Activated gamma-delta T cell treated with Interleukin-2 at 50 U/mL for 16 hours (primary cell): ENCODE data around the gene ADAM10.

Source experiments
- DNase-seq: peaks from one replicate; pipeline ENCODE4 v3.0.0-alpha.2; 2020

The ADAM10 gene

DNA sequence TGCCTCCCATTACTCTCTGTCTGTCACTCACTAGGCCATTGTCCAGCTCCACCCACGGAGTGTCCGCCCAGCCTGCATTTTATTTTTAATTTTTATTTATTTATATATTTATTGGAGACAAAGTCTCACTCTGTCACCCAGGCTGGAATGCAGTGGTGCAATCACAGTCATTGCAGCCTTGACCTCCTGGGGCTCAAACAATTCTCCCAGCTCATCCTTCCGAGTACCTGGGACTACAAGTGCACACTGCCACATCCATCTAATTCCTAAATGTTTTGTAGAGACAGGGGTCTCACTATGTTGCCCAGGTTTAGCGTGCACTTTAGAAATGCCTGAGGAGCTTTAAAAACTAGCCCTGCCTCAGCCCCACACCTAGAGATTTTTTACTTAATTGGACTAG is 176.2 kb downstream of the ADAM10 start:
- no peak for DNase-seq

DNA sequence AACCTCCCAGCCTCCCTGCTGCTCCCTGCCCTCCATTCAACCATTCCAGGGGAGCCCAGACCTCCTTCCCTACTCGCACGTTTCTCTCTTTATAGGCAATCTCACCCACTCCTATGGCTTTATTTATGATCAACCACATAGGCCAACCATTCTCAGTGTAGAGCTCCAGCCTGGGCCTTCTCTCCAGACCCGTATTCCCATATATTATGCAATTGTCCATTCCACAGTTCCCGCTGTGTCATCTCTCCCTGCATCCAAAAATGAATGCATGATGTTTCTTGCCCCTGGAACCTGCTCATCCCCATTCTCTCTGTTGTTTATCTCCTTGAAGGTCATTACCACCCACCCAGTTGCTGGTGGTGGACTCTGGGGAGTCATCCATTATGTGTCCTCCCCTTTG is 177.0 kb downstream of the ADAM10 start:
- no peak for DNase-seq

DNA sequence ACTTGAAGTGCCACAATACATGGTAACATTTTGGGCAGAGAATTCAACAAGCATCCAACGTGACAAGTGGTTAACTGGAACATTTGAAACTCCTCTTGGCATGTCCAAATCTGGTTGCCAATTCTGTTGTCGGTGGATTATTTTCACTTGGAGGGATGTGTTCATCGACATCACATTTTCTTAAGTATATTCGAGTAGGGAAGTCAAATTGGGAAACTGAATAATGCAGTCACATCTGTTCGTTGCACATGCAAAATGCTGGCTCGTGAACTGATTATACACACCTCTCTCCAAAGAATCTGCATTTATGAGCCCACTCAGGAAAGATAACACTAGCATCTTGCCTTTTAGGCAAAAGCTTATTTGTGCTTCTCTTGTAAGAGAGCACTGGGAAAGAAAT is 178.0 kb downstream of the ADAM10 start:
- DNase-seq: no peak

DNA sequence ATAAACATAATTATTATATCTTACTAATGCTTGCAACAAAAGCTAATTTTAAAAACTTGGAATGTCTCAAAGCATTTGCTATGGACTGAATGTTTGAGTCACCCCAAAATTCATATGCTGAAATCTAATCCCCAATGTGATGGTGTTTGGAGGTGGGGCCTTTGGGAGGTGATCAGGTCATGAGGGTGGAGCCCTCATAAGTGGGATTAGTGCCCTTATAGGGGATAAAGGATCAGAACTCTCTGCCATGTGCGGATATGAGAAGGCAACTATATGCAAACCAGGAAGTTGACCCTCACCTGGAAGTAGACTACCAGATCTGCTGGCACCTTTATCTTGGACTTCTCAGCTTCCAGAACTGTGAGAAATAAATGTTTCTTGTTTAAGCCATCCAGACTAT is 180.1 kb downstream of the ADAM10 start:
- no peak for DNase-seq

DNA sequence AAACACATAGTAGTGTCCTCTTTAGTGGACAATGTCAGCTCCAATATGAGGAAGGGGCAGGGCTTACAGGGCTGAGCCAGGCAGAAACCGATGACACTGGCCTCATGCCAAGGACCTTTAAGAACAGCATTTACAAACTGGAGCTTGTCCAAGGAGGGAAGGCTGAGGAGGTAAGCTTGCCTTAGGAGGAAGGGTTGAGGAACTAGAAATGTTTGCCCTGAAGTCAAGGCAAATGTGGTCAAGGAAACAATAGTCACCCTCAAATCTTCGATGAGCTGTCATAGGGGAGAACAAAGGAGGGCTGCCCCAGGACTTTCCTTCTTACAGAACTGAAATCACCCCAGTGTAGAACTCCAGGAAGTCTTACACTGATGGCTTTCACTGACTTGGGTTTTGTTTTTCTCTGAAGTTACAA is 181.3 kb downstream of the ADAM10 start:
- DNase-seq: no peak

DNA sequence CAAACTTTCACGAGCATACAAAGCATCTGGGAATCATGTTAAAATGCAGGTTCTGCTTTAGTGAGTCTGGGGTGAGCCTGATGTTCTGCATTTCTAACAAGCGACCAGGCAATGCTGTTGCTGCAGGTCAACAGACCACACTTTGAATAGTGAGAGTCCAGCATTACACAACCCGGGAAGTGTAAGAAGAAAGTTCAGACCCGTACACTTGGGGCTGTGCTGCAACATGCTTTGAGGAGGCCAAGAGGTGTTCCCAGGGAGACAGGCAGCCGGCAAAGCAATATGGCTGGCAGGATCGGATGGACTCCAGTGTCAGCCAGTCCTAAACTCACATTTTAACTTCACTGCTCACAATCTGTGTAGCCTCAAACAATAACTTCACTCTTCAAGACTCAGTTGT is 183.5 kb downstream of the ADAM10 start:
- DNase-seq: no peak

DNA sequence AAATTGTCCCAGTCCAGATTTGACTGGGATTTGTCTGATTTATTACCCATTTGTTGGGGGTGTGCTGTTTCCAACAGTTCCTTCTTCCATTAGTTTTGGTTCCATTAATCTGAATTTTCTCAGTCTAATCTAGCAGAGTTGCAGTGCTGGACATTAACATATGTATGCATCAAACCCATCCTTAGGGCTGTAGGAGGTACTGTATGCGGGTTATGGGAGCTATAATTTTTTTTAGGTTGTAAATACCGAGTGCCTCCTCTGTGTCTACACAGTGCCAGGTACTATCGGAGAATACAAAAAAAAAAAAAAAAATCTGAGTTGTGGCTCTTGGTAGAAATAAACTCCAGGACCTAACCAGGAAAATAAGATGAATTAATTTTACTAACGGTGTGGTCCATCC is 183.9 kb downstream of the ADAM10 start:
- DNase-seq: no peak

DNA sequence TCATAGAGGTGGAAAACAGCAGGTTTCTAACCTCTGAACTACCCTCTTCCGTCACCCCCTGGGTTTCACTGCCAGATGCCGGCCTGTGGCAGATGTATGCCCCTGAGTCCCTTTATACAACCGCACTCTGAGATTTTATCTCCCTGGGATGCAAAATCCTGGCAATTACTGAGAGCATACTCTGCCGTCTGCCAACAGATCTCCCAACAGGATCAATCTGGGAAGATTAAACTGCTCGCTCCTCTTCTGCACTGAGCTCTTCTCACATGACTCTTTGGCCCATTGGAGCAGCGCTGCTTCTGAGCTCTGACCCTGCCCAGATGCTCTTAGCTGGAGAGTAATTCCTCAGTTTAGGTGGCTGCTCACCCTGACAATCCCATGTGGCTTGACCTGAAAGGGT is 184.5 kb downstream of the ADAM10 start:
- no peak for DNase-seq

DNA sequence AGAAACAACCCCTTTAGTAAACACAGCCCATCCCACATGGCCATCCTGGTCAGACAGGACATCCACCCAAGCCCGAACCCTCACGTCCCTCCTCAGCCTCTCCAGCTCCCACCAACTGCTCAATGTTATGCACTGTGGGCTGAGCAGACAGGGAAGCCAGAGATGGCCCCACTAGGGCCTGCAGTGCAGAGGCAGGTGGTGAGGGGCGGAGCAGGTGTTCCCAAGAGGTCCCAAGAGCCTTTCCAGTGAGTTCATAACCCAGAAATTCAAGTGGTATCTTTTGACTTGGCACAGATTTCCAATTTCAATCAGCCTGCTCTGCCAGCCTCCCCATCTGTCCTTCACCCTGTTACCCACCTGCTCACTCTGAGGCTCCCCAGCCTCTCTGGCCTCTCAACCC is 187.4 kb downstream of the ADAM10 start:
- no peak for DNase-seq

DNA sequence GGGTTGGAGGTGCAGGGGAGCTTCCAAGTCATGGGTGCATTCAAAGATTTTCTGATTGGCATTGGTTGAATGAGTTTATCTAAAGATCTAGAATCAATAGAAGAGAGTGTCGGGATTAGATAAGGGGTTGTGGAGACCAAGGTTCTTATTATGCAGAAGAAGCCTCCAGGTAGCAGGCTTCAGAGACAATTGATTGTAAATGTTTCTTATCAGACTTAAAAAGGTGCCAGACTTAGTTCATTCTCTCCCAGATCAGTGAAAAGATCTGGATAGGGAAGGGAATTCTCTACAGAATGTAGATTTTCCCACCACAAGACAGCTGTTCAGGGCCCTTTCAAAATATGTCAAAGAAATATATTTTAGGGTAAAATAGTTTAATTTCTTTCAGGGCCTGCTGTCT is 188.2 kb downstream of the ADAM10 start:
- DNase-seq: no peak

DNA sequence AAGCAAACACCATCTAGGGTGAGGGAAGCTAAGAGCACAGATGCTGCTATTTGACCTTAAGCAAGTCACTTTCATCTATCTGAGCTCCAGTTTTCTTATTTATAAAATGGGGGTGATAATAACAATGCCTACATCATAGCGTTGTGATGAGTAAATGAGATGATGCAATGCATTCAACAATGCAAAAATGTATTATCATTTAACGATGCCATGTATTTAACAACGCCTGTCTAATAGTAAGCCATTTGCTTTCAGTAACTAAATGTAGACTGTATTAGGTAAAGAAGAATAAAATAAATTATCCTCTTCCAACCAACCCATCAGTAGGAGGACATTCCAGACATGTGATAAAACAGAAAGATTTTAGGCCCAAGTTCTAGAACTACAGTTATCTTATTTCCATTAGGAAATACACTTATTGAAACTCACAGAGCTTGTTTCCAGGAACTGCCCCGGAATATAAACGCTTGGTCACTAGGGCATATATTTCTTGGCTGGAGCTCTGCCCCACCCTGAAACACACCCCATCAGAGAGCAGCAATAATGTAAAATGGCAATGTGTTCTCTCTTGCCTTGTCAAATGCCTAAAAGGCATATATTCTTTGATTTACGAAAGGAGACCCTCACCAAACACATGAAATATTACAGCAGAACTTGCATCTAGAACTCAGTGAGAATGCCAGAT is 189.5 kb downstream of the ADAM10 start:
- no peak for DNase-seq

DNA sequence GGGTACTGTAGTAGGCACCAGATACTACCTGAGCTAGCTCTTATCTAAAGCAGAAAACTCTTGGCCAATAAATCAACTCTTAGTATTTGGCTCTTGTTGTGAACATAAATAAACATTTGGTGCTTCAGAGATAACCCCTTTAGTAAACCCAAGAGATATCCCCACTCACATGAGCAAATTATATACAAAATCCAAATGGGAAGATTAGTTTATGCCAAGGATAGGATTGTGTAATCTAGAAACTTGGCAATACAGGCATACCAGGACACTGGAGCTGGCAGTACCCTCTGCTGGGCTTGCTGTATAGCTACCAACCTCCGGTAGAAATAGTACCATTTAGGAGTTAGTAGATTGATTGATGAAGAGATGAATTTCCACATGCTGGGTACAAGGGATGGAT is 190.7 kb downstream of the ADAM10 start:
- no peak for DNase-seq

DNA sequence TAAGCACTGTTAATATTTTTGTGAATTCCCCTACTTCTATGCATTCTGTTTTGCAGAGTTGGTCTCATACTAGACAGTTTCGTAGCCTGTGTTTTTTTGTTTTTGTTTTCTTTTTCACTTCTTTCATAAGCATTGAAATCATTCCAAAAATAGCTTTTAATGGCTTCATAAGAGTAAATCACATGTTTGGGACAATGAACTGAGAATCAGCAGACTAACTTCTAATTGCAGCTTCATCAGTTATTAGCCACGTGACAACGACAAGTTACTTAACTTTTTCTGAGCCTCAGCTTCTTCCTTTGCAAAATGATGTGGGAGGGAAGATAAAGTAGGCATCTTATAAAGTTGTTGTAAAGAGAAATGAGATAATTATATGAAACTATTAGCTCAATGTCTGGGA is 193.0 kb downstream of the ADAM10 start:
- DNase-seq: no peak

DNA sequence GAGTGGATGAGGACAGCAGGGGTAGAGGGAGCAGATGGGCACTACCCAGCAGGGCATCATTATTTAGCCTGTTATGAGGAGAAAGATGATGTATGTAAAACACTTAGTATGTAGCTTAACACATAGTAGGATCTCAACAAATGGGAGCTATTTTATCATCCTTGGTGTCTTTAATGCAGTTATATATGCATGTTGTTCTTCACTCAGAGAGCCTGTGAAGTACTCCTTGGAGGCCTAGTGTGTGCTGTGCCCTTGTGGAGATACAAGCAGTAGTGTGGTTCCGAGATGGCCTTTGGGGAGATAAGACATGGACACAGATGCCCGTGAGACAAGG is 193.5 kb downstream of the ADAM10 start:
- no peak for DNase-seq

DNA sequence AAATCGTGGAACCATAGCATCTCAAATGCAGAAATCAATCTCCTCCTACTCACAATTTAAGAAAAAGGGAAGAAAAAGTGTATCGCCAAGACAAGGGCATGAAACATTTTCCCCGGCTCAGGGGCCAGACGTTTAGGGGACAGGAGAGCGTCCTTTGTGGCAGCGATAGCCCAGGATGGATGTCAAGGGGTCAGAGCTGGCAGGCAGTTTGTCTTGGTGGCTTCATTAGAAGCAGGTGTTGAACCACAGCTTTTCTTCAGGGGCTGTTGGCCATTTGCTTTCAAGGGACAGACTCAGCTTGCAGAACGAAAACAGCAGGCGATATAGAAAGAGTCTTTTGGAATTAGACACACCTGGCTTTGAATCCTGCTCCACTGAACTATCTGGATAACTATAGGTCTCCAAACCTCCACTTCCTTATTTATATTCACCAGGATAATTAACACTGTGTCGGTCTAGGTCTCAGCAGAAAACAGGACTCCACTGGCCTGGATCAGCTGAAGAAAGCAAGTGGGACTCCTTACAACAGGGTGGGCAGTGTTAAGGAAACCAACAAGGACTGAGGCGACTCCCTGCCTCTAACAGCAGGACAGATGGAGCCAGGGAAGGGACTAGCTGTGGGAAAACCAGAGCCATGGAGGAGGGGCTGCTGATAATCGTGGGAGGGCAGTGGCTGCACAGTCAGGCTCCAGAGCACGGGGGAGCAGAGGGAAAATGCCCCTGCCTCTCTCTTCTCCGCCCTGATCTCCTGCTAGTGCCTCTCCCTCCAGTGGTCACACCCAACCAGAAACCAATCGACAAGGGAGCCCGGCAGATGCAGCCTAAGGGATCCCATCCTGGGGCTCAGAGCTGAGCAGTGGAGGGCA is 194.1 kb downstream of the ADAM10 start:
- DNase-seq: no peak

DNA sequence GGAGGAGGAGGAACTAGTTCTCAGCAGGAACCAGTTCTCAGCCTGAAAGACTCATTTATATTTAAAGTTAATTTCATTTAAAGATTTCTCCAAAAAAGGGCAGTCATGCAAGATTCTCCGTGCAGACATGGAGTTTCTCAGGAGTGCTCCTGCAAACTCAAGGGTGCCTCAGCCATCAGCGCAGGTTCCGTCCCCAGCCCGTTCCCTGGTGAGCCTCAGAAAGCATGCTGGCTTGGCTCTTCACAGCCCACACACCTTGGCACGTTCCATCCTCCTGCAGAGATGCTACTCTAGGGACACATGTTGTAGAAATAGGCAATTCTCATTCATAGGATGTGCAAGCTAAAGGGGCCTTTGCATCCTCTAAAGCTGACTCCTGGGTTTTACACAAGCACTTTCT is 194.7 kb downstream of the ADAM10 start:
- no peak for DNase-seq

DNA sequence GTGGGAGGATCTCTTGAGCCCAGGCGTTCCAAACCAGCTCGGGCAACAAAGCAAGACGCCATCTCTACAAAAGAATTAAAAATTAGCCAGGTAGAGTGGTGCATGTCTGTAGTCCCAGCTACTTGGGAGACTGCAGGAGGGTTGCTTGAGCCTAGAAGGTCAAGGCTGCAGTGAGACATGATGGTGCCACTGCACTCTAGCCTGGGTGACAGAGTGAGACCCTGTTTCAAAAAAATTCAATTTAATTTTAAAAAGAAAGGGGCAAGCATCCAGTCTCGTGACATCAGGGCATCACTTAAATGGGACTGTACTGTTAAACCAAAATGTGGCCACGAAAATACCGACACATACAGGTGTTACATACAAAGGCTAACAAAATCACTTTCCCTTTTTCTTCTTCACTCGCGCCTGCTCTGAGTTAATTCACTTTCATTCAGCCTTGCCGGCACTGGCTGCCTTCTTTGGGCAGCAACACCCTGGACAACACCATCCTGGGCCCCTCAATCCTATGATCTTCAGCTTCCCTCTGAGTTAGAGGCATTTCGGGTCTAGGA is 196.1 kb downstream of the ADAM10 start:
- DNase-seq: no peak

DNA sequence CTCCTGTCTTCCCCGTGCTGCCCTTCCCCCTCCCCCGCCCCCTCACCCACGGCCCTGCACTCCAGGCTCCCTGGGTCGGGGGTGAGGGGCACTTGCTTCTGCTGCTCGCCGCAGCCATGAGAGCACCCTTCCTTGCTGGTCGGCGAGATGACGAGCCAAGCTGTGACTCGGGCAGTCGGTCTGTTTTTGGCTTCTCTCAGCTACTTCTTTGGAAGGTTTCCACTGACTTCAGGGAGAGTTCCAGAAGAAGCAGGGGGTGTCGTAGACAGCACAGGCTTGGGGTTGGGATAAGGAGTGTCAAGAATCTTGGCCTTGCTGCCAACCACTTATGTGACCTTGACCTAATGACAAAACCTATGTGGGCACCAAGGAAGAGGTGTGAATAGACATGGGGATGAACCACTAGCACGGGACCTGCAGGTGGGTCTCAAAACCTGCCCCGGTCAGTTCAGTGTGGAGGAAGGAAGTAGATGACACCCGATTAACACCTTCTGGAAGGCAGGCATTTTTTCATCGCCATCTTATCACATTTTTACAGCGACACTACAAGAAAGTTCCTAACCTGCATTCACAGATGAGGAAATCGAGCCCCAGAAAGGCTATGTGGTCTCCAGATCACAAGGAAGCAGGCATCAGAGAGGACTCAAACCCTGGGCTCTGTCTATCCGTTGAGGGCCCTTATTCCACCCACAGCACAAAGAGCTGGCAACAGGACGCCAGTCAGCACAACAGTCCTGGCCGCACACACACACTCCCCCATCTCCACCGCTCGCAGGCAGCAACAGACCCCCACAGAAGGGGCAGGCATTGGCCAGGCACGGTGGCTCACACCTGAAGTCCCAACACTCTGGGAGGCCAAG is 196.8 kb downstream of the ADAM10 start:
- DNase-seq: no peak

DNA sequence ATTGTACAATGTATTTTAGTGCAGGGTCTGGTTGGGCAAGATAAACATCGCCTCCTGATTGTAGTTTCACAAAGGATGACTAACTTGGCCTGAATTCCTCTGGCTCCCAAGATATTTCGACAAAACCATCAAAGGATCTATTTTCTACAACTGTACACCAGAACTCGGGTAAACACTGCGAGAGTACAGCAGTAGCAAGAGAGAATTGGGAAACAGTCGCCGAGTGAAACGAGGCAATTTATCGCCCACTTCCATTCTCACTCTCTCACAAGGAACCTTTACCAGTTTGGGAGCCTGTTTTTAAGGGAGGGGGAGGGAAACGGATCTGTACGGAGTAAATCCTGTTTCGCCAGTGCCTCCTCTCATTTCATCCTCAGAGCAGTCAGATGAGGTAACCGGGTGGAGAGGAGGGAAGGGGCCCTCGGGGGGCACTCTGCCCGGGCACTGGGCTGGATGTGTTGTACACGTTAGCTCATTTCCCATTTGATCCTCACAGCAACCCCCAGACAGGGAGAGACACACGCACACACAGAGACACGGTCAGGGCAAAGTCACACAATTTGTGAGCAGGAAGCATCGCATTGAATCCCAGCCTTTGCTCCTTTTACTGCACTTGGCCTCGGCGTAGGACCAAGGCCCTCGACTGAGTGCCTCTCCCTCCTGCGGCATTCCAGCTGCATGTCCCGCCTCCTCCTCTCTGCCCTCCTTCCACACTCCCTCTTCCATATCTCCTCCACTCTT is 197.6 kb downstream of the ADAM10 start:
- DNase-seq: no peak

DNA sequence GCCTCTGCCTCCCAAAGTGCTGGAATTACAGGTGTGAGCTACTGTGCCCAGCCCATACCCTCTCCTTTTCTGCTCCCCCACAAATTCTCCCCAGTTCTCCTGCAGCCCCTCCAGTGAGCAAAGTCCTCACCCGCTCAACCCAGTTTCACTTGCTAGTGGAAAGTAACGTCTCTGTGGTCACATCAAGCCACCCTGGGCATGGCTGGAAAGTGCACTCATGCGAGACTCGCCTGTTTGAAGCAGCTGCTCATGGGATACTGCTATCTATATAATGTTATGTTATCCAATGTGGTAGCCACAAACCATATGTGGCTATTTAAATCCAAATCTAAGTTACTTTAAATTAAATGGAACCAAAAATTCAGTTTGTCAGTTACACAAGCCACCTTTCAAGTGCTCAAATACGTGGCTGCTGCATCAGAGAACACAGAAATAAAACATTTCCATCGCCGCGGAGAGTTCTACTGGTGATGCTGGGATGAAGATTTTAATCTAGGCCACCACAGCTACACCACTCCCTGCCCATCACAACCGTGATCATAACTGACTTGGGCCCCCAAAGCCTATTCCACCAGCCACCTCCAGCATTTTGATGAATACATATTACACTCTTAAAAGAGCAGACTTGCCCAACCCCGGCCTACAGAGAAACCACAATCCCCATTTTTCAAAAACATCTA is 198.3 kb downstream of the ADAM10 start:
- DNase-seq: no peak

DNA sequence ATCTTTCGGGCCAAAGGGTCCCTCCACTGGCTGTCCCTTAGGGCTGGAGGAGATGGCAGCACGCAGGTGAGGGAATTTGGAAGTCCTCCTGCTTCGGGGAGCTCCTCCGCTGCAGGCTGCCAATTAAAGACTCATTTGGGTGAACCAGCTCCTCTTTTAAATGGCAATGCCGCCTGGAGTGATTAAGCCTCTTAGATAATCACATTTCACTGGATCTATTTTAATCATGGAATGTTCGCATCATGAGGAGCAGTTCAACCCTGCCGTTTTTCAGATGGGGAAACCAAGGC is 199.8 kb downstream of the ADAM10 start:
- DNase-seq: no peak

DNA sequence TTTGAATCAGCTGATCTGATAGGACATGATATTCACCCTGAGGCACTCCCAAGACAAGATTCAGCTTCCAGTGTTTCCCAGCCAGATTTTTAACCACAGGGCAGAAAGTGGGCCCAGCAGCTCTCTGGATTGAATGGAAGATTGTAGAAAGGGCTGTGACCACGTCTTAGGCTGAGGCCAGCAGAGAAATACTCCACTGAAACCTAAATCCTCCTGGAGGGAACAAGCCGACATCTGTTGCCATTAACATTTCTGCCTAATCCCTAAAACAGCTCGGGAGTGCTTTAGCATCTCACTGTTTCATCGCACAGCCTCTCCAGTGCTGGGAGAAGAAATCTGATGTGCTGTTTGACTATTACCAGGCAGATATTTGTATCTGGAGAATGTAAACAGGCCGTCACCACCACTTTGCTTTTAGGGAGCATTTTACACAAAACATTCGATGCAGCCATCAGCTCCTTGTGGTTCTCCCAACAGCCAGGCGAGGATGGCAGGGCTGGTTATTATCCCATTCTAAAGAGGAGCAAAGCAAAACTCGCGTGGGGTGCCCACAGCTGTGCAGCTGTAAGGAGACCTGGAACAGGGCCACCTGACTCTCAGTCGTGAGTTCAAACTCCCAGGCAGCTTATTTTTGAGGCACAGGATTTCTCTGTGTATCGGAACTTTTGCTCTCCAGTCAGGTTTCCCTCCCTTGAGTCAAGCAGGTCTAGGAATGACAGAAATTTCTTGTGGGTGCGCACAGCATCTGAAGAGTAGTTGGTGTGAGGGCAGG is 200.3 kb downstream of the ADAM10 start:
- no peak for DNase-seq
